A549 (cell line): ENCODE results near the gene PTPRCAP. TPM values are rescaled to one million over a fixed set of nuclear protein-coding genes. Genes with fewer than 3 reads are reported as not detected.

Experiments used
- ATAC-seq, 2 experiments: fragments of 200-7000 bp in 1 of 2; fragments of >200 bp in 1 of 2; cut with Nextera tagmentation in 1 of 2; cut with Tn5 transposase in 1 of 2; 3 replicates each; pipeline versions ENCODE4 v1.8.0 to v1.9.1; 2018 to 2020; ENCODE audit warnings: mild to moderate bottlenecking in 1 of 2, moderate library complexity in 1 of 2
- CTCF ChIA-PET: fragments of 300-600 bp; sonication (Branson Sonifier 250); formaldehyde crosslinking; extraction: SDS; loops from one replicate; lab custom pipeline; 2021; ENCODE audit warnings: antibody characterized with exemption, inconsistent platforms; lab: Yijun Ruan, JAX
- POLR2A ChIA-PET: fragments of 350-600 bp; formaldehyde crosslinking; extraction: SDS; loops from one replicate; lab custom pipeline; 2021; ENCODE audit warnings: antibody characterized with exemption, inconsistent platforms; lab: Yijun Ruan, JAX
- DNase-seq, 2 experiments: peaks; one replicate each; pipeline versions ENCODE4 v3.0.0 to v3.0.0-alpha.2; 2011 to 2016; ENCODE audit warnings: low read depth in 1 of 2, low spot score in 1 of 2
- FAIRE-seq: peaks from 2 replicates; lab custom pipeline; 2011; peaks lifted over from hg19 to GRCh38; lab: Jason Lieb, UNC
- H3K27ac ChIP-seq, 2 experiments: fragments of >200 bp; sonication (Bioruptor Twin); formaldehyde crosslinking; 3 replicates each; pipeline ENCODE4 v1.5.1; 2016 to 2017
- H3K4me1 ChIP-seq: fragments of >200 bp; sonication (Bioruptor Twin); formaldehyde crosslinking; 3 replicates; pipeline ENCODE4 v1.6.1; 2016
- H3K4me2 ChIP-seq: fragments of >200 bp; sonication (Bioruptor Twin); formaldehyde crosslinking; 3 replicates; pipeline ENCODE4 v1.6.1; 2016
- H3K4me3 ChIP-seq: fragments of >200 bp; sonication (Bioruptor Twin); formaldehyde crosslinking; 3 replicates; pipeline ENCODE4 v1.5.1; 2016
- H3K9me3 ChIP-seq: fragments of >200 bp; sonication (Bioruptor Twin); formaldehyde crosslinking; 3 replicates; pipeline ENCODE4 v1.6.1; 2016
- BHLHE40 ChIP-seq: IDR thresholded peaks from 2 replicates; pipeline ENCODE4 v1.6.1; 2012; ENCODE audit warnings: low read depth, low read length, inconsistent platforms
- CHD4 ChIP-seq: fragments of 200-600 bp; sonication (generic); IDR thresholded peaks from 2 replicates; pipeline ENCODE4 v1.6.1; 2016; ENCODE audit warnings: antibody characterized with exemption, mild to moderate bottlenecking, borderline replicate concordance
- FOSL2 ChIP-seq, 2 experiments: fragments of 450-650 bp in 1 of 2; fragments of >200 bp in 1 of 2; sonication (Bioruptor Twin) in 1 of 2; formaldehyde crosslinking; IDR thresholded peaks; 2 replicates each; pipeline versions ENCODE4 v1.5.0 to v1.6.1; 2016 to 2020; ENCODE audit warnings: mild to moderate bottlenecking in 1 of 2, moderate library complexity in 1 of 2
- GATA3 ChIP-seq: IDR thresholded peaks from 2 replicates; pipeline ENCODE4 v1.6.1; 2012; ENCODE audit warnings: borderline replicate concordance
- MAFK ChIP-seq: fragments of 450-650 bp; IDR thresholded peaks from 2 replicates; pipeline ENCODE4 v1.6.1; 2014; ENCODE audit not compliant: partially characterized antibody
- NPAS2 ChIP-seq: fragments of 250-450 bp; sonication (Bioruptor Pico); IDR thresholded peaks from 2 replicates; pipeline ENCODE4 v1.8.0; 2022; ENCODE audit warnings: mild to moderate bottlenecking, moderate library complexity, borderline replicate concordance
- PHF8 ChIP-seq: fragments of 200-600 bp; sonication (generic); IDR thresholded peaks from 2 replicates; pipeline ENCODE4 v1.6.1; 2016; ENCODE audit warnings: low read depth, mild to moderate bottlenecking, antibody characterized with exemption, moderate library complexity, borderline replicate concordance
- POLR2AphosphoS2 ChIP-seq: conservative IDR thresholded peaks from 2 replicates; pipeline ENCODE4 v1.6.1; 2012; ENCODE audit warnings: low read length, improper control_type of control experiment, inconsistent platforms
- RCOR1 ChIP-seq: fragments of 150-350 bp; IDR thresholded peaks from 2 replicates; pipeline ENCODE4 v1.6.1; 2014; ENCODE audit warnings: antibody characterized with exemption, low read length, low read depth
- SREBF2 ChIP-seq: fragments of 450-650 bp; IDR thresholded peaks from 2 replicates; pipeline ENCODE4 v1.6.1; 2014; ENCODE audit warnings: mild to moderate bottlenecking, moderate library complexity
- ZC3H11A ChIP-seq: fragments of 450-650 bp; IDR thresholded peaks from 2 replicates; pipeline ENCODE4 v1.6.1; 2014; ENCODE audit warnings: antibody characterized with exemption, mild to moderate bottlenecking
- ZNF302 ChIP-seq: fragments of 250-450 bp; sonication (Bioruptor Pico); IDR thresholded peaks from 2 replicates; pipeline ENCODE4 v1.9.0; 2021; ENCODE audit warnings: inconsistent platforms, mild to moderate bottlenecking, moderate library complexity
- WGBS: methylation state at CpG from one replicate; pipeline ENCODE4 v1.1.6; 2017; ENCODE audit errors: missing lambda C conversion rate; 5-methylcytosine and 5-hydroxymethylcytosine counted together
- polyA plus RNA-seq, 4 experiments: library from polyadenylated mRNA; depleted of rRNA in 3 of 4; stranded (reverse); fragments of >200 nt; fragmentation: RNase III in 1 of 4; extraction: RNeasy Plus Mini Kit Qiagen cat#74134 plus additional on column Dnase treatment in 1 of 4; gene quantifications; 2 replicates in 3 of 4; 3 replicates in 1 of 4; pipeline ENCODE4 v1.2.3, GENCODE V29; 2011 to 2017
- TF ChIP-seq, protein P1 (sequence below): fragments of >200 bp; sonication (Bioruptor Twin); formaldehyde crosslinking; IDR thresholded peaks from 3 replicates; pipeline ENCODE4 v1.5.1; 2016
- TF ChIP-seq, protein P2 (sequence below): IDR thresholded peaks from 2 replicates; pipeline ENCODE4 v1.6.1; 2012
- TF ChIP-seq, protein P3 (sequence below): fragments of 250-450 bp; sonication (Bioruptor Pico); IDR thresholded peaks from 2 replicates; pipeline ENCODE4 v1.5.0; 2020; ENCODE audit warnings: low read depth, mild to moderate bottlenecking, moderate library complexity
- TF ChIP-seq, protein P4 (sequence below): IDR thresholded peaks from 2 replicates; pipeline ENCODE4 v1.6.1; 2012; ENCODE audit warnings: low read depth, borderline replicate concordance

Gene PTPRCAP
- polyA plus RNA-seq, 2 of the 4 experiments (the other 2 are of a cell fraction) = 0.34 to 0.56 TPM

DNA sequence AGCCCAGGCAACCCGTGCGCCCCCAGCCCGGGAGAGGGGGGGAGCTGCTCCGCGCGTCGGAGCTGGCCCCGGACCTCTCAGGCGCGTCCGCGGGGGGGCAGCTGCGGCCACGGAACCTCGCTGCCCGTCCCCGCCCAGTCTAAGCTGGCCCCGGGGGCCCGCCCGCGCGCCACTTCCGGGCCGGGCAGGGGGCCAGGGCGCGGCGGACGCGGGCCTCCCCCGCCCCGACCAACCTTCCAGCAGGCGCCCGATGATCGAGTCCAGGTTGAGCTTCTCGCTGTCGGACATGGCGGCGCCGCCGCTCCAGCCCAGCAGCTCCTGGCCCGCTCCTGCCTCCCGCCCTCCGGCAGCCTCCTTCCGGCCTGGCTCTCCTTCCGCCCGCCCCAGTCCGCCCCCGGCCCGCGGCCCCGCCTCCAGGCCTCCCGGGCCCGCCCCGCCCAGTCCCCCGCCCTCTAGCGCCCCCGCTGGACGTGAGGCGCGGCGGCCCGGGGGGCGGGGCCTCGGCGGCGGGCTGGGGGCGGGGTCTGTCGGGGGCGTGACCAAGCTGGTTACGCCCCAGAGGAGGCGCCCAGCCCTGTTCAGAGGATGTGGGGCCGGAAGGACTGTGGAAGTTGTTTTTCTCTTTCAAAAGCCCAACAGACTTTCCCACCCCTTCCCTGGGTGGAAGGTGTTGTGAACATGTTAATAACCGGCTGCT, 35.8 kb downstream of the PTPRCAP start, which contains the start of gene PPP1CA (continued):
- TF ChIP-seq, protein P1, sequence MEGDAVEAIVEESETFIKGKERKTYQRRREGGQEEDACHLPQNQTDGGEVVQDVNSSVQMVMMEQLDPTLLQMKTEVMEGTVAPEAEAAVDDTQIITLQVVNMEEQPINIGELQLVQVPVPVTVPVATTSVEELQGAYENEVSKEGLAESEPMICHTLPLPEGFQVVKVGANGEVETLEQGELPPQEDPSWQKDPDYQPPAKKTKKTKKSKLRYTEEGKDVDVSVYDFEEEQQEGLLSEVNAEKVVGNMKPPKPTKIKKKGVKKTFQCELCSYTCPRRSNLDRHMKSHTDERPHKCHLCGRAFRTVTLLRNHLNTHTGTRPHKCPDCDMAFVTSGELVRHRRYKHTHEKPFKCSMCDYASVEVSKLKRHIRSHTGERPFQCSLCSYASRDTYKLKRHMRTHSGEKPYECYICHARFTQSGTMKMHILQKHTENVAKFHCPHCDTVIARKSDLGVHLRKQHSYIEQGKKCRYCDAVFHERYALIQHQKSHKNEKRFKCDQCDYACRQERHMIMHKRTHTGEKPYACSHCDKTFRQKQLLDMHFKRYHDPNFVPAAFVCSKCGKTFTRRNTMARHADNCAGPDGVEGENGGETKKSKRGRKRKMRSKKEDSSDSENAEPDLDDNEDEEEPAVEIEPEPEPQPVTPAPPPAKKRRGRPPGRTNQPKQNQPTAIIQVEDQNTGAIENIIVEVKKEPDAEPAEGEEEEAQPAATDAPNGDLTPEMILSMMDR = peak; percentile 75
- TF ChIP-seq, protein P2, sequence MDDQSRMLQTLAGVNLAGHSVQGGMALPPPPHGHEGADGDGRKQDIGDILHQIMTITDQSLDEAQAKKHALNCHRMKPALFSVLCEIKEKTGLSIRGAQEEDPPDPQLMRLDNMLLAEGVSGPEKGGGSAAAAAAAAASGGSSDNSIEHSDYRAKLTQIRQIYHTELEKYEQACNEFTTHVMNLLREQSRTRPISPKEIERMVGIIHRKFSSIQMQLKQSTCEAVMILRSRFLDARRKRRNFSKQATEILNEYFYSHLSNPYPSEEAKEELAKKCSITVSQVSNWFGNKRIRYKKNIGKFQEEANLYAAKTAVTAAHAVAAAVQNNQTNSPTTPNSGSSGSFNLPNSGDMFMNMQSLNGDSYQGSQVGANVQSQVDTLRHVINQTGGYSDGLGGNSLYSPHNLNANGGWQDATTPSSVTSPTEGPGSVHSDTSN = no peak

DNA sequence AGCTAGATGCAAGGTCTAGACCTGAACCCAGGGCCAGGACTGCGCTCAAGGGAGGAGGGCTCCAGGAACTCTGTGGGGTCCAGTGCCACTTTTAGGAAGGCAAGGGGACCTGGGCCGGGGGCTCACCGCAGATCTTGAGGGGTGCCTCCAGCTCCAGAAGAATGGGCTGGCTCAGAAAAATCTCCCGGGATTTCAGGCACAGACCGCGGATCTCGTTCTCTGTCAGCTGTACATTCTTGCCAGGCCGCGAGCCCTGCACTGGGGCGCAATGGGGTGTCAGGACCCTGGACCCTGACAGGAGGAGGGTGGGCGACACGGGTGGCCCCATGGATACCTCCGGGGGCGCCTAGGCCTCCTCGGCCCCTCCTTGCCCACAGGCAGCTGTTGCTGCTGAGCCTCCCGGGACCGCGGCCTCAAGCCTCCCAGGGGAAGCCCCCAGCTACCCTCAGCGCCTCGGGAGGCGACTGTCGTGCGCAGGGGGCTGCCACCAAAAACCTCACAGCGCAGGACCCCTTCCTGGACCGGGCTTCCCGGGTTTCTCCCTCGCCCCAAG, 36.5 kb downstream of the PTPRCAP start:
- no peaks in the 10 kb centered on the region for H3K9me3 ChIP-seq
- TF ChIP-seq, protein P2 = no peak
- no peak for TF ChIP-seq GATA3
- no peak for TF ChIP-seq MAFK
- 0 out of 2 replicates have a peak, but pooled peaks have one; percentile 17 for TF ChIP-seq PHF8
- TF ChIP-seq POLR2AphosphoS2 = 0 out of 2 replicates have a peak, but pooled peaks have one; percentile 69
- TF ChIP-seq BHLHE40 = no peak
- ChIA-PET POLR2A (interaction anchor here (0.7 to 2.2 kb wide), 20 partner anchors 9 to 162 kb away, joined by 3 to 21 read pairs (median 6); partner anchors contain the start of genes AIP, PITPNM1, POLD4 and PTPRCAP), CTCF (interaction anchor here (0.6 to 46.2 kb wide), 29 partner anchors 12 to 397 kb away, joined by 3 to 1913 read pairs (median 4); partner anchors contain the start of genes CARNS1, CLCF1, GPR152 and POLD4)
- H3K4me3 ChIP-seq = peak overlapping the region; percentile 80
- peak overlapping the region; percentile 89 to 98 for H3K27ac ChIP-seq
- FAIRE-seq = no peak
- H3K4me1 ChIP-seq = peaks cover 15% of the 10 kb centered on the region
- ATAC-seq = peak; percentile 1 to 10; a peak in 4 of 6 replicates
- WGBS = 12% methylated on average over 7 of the region's 27 CpGs
- peak overlapping the region; percentile 93 for H3K4me2 ChIP-seq
- DNase-seq = no peak

DNA sequence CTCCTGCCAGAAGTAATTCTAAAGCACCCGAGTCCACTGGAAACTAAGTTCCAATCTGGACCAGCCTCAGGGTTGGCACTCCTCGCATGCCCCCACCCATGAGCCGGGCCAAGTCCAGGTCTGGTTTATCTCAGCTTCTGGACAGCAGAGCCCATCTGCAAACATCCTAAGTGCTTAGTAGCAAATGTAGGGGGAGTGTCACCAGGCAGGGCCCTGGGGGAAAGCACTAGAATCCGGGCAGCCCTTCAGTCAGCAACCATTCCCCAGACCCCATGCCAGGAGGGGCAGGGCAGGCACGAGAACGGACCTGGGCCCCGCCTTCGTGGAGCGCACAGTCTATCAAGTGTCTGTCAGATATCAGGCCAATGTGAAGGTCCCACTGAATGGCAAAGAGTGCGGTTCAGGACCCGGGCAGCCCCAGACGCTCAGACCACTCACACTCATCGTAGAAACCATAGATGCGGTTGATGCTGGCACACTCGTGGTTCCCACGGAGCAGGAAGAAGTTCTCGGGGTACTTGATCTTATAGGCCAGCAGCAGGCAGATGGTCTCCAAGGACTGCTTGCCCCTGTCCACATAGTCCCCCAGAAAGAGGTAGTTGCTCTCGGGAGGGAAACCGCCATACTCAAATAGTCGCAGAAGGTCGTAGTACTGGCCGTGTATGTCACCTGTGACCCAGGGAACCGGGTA, 37.1 kb downstream of the PTPRCAP start:
- no peak for DNase-seq
- peak overlapping the region; percentile 93 for H3K4me2 ChIP-seq
- POLR2A ChIA-PET = interaction anchor here (1.4 to 2.2 kb wide), 5 partner anchors 26 to 65 kb away, joined by 3 to 12 read pairs (median 5); partner anchors contain the start of gene PTPRCAP
- no peaks in the 10 kb centered on the region for H3K9me3 ChIP-seq
- H3K4me1 ChIP-seq = peaks cover 15% of the 10 kb centered on the region
- H3K27ac ChIP-seq = peak overlapping the region; percentile 89 to 98
- 71% methylated on average over 23 of the region's 23 CpGs for WGBS
- TF ChIP-seq, protein P3, sequence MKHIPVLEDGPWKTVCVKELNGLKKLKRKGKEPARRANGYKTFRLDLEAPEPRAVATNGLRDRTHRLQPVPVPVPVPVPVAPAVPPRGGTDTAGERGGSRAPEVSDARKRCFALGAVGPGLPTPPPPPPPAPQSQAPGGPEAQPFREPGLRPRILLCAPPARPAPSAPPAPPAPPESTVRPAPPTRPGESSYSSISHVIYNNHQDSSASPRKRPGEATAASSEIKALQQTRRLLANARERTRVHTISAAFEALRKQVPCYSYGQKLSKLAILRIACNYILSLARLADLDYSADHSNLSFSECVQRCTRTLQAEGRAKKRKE (CRISPR knock-in tag) = no peak
- no peak for TF ChIP-seq ZC3H11A
- TF ChIP-seq GATA3 = no peak
- TF ChIP-seq RCOR1 = no peak
- TF ChIP-seq NPAS2 = no peak
- no peak for TF ChIP-seq CHD4
- TF ChIP-seq, protein P4, sequence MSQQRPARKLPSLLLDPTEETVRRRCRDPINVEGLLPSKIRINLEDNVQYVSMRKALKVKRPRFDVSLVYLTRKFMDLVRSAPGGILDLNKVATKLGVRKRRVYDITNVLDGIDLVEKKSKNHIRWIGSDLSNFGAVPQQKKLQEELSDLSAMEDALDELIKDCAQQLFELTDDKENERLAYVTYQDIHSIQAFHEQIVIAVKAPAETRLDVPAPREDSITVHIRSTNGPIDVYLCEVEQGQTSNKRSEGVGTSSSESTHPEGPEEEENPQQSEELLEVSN = no peak
- no peak for TF ChIP-seq ZNF302 (CRISPR knock-in tag)
- no peak for TF ChIP-seq FOSL2 (IDR thresholded peaks at IDR 0.05)
- no peak for TF ChIP-seq FOSL2 (CRISPR knock-in tag; IDR thresholded peaks at IDR 0.05)
- no peak for TF ChIP-seq SREBF2
- FAIRE-seq = no peak
- no peak for ATAC-seq
- CTCF ChIA-PET = interaction anchor here (0.9 to 46.2 kb wide), 14 partner anchors 13 to 172 kb away, joined by 3 to 1913 read pairs (median 8); partner anchors contain the start of genes CARNS1, CLCF1, POLD4 and RAD9A
- H3K4me3 ChIP-seq = peak overlapping the region; percentile 80
